G401.6 (cell line): ENCODE data around the gene MAML2.

Experiments used
- FAIRE-seq: peaks from 2 replicates; lab custom pipeline; 2012; peaks lifted over from hg19 to GRCh38; lab: Jason Lieb, UNC

MAML2 gene

DNA sequence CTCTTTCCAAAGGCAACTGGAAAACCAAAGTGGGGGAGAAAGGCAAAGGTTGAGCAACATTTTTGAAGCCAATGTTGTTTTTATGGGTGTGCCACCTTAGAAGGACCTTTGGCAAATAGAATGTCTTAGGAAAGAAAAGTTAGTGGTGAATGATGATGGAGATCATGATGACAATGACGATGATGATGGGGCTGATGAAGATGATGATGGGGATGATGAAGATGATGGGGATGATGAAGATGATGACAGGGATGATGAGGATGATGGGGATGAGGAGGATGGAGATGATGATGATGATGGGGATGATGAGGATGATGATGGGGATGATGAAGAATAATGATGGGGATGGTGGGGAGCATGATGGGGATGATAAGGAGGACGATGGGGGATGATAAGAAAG is 340.7 kb downstream of the MAML2 start:
- FAIRE-seq: no peak

DNA sequence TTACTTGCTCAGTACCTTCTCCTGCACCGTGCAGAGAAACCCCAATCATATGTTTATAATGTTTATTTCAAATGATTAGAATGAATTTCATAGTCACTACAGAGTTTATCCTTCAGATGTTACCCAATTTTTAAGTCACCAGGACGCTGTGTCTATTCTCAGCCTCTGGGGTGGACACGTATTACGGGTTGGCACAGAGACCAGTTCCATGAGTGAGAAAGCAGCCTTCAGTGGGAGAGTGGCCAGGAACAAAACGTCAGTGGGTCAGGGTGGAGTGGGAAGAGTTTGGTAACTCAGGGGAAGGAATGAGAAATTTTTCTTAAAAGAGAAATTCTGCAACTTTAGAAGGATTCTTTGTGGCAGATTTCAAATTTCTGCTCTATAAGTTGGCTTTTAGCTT is 342.0 kb downstream of the MAML2 start:
- FAIRE-seq: no peak

DNA sequence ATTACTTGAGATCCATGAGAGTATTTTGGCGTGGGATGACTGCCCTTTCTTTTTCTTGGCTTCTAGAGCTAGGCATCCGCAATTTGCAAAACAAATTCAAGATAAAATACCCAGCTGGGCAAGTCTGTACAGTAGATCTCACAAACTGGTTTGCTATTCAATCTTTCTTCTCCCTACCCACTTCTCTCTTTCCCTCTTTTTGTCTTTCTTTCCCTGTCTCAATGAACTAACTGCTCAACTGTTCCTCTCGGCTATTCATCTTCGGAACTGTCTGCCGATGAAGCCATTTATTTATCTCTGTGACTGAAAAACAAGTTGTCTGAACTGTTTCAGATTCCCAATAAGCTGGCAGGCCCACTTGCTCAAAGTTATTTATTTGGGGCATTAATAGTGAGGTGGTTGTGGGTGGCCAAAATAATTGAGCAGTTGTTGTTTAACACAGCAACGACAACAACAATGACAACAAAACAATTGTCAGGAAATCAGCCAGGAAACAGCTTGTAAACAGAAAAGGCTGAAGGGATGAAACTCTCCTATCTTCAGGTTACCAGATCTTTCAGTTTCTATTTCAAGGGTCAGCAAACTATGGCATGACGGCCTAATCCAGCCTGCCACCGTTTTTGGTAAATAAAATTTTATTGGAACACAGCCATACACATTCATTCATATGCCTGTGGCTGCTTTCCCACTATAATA is 343.1 kb downstream of the MAML2 start:
- no peak for FAIRE-seq

DNA sequence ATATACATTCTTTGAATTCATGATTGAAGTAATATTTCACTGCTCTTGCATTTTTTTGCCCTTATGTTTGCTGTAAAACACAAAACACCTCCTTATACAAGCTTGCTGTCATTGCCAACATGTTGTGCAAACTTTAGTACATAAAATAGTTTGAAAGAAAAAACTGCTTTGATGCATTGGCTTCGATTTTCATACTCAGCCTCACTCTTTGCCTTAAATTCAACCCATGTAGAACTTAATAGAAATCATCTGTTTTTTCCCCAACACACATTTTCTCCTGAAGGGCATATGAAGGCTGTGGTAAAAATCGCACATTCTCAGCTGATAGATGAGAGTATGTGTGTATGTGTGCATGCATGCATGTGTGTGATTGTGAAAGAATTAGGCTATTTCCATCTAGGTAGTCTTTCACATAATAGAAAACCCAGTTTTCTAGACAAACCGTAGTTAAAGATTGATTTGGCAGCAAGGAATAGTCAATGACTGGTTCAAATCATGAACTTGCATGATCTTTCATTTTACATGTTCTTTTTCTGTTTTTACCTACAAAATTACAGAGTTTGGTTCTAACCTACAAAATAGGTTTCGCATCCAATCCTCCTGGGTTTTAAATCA is 346.3 kb downstream of the MAML2 start:
- no peak for FAIRE-seq

DNA sequence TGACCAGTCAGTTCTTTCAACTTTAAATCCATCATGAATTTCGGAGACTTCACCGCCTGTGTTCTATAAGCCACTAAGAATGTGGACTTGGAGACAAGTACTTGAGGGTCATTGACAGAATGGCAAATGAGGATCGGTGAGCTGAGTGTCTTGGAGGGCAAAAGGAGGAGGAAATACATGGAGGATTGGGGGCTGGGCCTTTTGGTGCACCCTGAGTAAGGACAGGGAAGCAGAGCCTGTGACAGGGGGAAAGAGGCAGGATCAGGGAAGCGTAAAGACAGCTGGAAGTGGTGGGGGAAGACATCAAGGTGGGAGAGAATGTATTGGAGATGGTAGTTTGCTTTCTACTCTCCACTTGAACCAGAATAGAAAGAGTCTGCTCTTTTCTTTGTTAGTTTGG is 348.7 kb downstream of the MAML2 start:
- FAIRE-seq: no peak

DNA sequence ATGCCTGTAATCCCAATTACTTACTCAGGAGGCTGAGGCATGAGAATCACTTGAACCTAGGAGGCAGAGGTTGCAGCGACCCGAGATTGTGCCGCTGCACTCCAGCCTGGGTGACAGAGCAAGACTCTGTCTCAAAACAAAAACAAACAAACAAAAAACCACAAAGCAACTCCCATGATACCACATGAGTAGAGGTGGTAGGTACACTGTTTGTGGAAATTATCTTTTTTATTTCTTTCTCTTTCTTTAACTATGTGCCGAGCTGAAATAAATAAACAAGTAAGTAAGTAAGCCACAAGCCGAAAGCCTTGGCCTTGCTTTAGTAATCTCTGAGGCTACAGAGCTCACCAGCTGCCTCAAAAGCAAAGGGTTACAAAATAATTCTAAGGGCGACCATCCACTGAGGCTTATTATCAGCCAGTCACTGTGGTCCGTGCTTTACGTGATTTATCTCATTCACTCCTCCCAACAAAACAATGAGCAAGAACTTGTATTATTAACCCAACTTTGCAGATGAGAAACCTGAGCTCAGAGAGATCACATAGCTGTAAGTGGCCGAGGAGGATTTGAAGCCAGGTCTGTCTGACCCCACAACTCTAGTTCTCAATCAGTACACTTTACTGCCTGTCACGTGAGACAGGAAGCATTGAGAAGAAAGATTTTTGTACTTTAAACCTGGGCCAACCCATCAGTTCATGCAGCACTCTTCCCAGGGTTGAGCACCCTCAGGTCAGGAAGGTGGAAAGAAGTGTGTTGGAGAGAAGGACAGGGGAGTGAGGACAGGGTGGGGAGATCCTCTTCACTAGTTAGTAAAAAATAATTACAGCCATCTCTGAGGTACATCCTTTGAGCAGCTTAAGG is 349.3 kb downstream of the MAML2 start:
- no peak for FAIRE-seq

DNA sequence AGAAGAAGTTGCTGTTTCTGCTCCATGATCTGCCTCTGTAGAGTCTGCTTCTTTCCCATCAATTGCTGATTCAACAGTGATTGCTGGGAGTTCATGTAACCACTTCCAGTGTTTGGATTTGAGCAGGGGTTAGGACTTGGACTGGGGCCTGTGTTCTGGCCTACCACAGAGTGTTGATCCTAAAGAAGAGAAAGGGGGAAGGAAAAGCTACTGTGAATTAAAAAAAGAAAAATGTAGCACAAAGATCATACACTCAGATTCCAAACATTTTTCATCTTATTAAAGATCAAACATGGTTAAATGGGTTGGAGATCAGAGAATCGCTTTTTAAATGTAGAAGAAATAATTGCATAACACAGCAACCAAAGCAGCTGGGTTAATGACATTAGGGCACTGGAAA is 351.4 kb downstream of the MAML2 start:
- FAIRE-seq: no peak

DNA sequence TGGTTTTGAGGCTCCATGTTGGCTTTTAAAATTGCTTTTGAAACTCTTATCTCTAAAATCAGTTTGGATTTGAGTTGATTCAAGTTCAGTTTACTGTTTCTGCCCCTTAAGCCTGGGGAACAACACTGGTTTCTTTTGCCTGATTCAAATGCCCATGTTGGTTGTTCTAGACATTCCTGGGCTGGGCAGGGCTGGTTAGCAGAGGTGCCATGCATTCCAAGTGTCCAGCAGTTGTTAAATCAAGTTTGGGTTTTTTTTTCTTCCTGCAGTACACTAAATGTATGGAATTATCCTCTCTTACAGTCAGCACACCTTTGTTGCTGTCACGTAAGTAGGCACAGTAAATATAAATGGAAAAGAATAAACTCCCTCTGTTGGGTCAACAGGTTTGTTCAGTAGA is 351.9 kb downstream of the MAML2 start:
- FAIRE-seq: no peak

DNA sequence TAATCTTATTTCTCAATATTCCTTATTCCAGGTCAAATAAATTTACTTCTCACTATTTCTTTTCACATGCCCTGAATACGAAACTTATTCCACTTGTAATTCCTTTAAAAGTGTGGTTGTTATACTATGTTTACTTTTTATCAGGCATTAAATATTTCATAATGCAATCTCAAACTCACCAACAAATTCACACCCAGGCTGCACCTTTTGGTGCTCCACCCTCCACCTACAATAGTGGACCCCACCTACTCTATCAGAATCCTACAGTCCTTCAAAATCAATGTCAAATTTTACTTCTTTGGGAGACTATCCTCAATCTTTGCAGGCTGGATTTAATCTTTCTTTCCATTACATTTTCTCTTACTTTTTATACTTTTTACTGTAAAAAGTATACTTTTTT is 353.2 kb downstream of the MAML2 start:
- FAIRE-seq: no peak

DNA sequence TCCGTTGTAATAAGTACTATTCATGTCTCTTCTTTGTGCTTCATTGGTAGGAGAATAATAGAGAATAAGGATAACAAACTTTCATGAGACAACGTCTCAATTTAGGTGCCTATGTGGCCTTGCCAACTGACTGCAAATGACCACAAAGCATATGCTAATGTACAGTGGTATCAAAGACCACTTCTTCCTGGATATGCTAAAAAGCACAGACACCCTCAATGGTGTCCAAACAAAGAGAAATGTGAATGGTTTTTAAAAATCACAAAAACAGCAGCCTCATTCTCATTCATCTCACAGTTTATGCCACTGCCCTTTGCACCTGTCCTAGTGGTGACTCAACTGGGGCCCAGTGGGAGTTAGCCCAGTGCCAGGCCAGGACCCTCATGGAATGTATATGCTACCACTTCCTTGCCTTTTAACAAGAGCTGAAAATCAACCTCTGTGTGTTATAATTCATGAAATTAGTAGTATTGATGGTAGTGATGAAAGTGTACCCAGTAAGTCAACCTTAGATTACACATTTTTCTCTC is 353.9 kb downstream of the MAML2 start:
- FAIRE-seq: no peak

DNA sequence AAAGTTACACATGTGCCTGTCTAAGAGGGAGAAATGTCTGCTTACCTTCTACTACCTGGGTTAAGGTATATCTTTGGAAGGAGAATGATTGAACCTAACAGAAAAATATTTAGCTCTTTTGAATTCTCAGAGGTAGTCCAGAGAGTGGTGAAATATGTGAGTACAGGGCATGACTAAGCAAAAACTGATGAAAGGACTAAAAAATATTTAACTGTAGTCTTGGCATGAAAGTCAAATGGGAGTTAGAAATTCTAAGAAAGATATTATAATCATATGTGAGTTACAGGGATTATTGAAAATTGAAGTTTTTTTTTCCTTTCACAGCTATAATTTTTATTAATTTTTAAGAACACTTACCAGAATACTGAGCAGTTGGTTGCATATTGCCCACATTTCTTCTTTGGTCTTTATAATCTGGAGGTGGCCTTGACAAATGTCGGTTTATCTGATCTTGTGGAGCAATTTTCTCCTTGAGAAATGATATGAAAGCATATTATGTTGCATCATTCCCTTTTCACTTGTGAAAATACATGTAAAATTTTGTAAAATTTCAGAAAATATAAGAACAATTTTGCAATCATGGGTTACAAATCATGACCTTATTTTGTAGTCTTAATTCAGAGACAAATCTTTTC is 357.7 kb downstream of the MAML2 start:
- FAIRE-seq: no peak

DNA sequence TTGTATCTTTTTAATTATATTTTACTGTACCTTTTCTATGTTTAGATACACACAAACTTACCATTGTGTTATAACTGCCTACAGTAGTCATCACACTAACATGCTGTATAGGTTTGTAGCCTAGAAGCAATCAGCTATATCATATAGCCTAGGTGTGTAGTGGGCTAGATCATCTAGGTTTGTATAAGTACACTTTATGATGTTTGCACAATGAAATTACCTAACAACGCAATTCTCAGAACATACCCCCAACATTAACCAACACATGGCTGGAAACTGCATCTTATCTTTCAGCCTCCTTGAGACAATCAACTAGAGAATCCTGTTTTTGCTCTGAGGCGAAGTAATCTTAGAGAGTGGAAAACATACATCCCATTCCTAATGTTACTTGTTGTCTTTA is 358.9 kb downstream of the MAML2 start:
- FAIRE-seq: no peak

DNA sequence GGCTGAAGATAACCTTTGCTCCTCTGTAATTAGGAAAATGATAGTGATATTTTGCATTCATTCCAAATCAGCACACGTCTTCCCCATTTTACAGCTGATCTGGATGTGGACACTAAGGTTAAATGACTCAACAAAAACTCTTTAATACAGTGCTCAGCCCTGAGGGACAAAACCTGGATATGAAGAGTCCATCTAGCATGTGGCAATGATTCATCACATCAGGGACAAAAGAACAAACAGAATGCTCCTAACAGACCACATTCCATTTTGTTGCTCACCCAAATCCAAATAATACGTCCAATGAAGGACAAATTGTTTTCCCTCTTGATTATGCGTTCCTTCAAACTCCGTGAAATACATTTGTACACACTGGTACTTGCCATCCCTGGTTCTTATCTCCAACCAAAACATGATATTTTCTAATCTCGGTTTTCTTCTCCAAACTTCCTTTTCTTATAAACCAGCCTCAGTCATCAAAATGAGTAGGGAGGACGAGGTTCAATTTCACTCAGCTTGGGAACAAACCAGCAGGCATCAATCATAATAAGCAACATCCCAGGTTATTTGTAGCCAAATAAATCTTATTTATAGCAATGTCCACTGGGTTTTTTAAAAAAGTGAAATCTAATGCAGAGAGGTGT is 365.3 kb downstream of the MAML2 start:
- no peak for FAIRE-seq

DNA sequence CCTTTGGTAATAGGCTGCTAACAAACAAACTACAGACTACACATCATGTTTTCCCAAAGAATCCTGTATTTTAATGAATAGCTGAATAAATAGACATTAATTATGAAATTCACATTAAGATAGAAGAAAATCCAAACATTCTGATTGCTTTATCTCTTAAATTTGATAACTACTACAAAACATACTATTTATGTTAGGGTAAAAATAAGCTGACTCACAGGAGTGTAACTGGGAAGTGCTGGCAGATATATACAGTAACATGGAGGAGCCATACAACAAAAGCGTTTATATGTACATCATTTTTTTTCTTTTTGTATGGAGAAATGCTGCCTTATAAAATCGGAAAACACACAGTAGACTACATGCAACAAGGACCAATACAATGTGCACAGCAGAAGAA is 366.4 kb downstream of the MAML2 start:
- FAIRE-seq: no peak

DNA sequence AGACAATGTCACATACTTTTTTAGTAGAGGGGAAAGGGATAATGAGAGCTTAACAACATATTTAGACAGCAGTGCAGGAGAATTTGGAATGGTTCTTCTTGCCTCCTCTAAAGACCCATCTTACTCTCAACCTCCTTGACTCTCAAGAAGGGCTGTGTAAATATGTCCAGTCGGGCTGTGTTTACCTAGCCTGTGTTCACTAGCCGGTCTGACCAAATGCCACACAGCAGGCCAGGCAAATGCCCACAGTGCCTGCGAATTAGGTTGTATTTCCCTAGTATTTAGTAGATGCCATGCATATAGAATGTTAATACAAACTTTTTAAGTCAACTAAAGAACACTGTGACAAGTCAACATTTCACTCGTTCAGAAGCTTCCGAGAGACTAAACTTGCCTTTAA is 367.7 kb downstream of the MAML2 start:
- FAIRE-seq: no peak

DNA sequence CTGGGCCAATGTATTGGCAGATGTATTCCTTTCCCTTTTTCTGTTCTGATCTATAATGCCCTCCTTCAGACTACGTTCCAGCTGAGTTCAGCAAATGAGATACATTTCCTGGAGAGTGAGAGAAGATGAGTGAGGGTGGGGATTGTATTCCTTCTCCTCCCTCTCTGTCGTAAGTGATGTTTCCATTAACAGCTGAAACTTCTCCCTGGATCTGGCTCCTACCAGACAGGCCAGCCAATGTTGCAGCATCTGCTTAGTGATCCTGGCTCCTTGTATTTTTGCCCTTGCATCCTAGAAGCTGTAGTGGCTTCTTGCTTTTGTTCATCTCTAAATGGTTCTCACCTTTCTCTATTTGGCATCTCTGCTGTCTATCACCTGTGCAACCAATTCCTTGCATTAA is 370.9 kb downstream of the MAML2 start:
- FAIRE-seq: no peak

DNA sequence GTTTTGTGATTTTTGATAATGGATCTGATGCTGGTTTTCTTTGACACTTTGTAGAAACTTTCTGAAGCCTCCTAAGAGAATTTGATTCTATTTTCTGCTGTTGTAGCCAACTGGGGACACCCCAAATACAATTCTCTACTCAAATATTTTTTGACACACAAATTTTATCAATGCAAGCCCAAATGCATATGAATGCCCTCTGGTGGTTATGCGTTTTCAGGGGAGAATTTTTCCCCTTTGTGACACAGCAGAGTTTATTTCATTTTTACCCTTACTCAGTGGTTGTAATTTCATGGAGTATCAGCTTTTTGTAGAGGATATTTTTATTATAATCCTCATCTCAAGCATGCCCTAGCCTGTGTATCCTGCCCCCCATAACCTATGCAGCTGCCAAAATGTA is 374.4 kb downstream of the MAML2 start:
- FAIRE-seq: no peak

DNA sequence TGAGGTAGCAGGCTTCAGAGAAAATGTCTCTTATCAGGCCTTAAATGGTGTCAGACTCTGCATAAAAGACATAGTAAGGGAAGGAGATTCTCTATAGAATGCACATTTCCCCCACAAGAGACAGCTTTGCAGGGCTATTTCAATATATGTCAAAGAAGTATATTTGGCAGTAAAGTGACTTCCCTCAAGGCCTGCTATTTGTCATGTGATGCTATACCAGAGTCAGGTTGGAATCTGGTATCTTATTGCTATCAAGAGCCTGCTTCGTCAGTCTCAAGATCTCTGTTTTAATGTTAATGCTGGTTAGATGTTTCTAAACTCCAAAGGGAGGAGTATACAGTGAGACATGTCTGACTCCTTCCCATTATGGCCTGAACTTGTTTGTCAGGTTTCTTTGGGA is 378.7 kb downstream of the MAML2 start:
- no peak for FAIRE-seq

DNA sequence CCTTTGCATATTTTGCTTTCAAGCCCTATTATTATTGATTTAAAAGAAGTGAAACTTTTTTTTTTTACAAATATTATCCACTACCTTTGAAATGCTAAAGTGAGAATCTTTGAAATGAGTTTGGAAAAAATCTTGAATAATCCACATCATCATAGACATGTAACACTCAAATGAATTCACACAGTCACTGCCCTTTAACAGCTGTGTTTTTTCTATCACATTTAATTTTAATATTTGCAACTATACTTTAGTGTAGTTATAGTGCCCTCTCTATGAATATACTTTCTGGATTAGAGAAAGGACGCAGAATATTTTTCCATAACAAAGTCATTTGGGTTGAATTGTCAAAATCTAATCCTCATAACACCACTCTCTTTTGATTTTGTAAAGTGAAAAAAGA is 381.2 kb downstream of the MAML2 start:
- FAIRE-seq: no peak

DNA sequence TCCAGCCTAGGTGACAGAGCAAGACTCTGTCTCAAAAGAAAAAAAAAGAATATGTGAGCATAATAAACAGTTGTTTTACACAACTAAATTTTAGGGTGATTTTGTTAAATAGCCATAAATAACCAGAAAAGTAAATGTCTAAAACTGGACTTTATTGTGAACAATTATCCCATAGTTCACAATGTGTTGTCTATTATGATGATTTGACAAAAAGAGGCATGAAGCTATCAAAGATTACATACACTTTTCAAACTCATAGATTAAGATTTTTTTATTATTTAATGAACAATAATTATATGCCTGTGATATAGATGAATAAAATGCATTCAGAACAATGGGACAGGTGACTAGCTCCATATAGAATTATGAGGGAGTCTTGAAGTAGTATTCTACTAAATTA is 392.1 kb downstream of the MAML2 start:
- no peak for FAIRE-seq

DNA sequence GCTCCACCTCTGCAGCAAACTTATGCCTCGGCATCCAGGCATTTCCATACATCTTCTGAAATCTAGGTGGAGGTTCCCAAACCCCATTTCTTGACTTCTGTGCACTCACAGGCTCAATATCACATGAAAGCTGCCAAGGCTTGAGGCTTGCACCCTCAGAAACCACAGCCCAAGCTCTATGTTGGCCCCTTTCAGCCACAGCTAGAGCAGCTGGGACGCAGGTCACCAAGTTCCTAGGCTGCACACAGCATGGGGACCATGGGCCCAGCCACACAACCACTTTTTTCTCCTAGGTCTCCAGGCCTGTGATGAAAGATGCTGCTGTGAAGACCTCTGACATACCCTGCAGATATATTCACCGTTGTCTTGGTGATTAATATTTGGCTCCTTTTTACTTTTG is 394.4 kb downstream of the MAML2 start:
- FAIRE-seq: no peak

DNA sequence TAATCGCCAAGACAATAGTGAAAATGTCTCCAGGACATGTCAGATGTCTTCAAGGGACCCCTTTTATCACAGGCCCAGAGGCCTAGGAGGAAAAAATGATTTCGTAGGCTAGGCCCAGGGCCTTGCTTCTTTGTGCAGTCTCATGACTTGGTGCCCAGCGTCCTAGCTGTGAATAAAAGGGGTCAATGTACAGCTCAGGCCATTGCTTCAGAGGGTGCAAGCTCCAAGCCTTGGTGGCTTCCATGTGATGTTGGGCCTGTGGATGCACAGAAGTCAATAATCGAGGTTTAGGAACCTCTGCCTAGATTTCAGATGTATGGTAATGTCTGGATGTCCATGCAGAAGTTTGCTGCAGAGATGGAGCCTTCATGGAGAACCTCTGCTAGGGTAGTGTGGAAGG is 398.4 kb downstream of the MAML2 start:
- FAIRE-seq: no peak
